HFF-Myc (cell line): ENCODE data around the gene SLC66A1.

Source experiments
- DNase-seq: peaks from one replicate; pipeline ENCODE4 v3.0.0-alpha.2; 2011; ENCODE audit warnings: low read depth; ENCODE audit errors: extremely low read depth
- H3K4me3 ChIP-seq: replicated peaks from 2 replicates; pipeline ENCODE4 v1.5.1; 2011; ENCODE audit warnings: low read depth, mild to moderate bottlenecking, control low read depth, low read length
- CTCF ChIP-seq: IDR thresholded peaks from 2 replicates; pipeline ENCODE4 v1.5.1; 2012; ENCODE audit warnings: mild to moderate bottlenecking, low read depth, low read length, control low read depth; ENCODE audit errors: missing control alignments

Gene SLC66A1

GRCh38 chr1:19322481-19322880, 10.4 kb downstream of the SLC66A1 start:
- TF ChIP-seq CTCF = no peak
- no peak overlapping the region for H3K4me3 ChIP-seq
- DNase-seq = no peak

- H3K4me3 ChIP-seq = no peak overlapping the region
- no peak for DNase-seq
- TF ChIP-seq CTCF = no peak
Measured at GRCh38 chr1:19323987-19324664, 12.0 kb downstream of the SLC66A1 start.

GRCh38 chr1:19324665-19324990, 12.5 kb downstream of the SLC66A1 start:
- DNase-seq = no peak

GRCh38 chr1:19325368-19325957, 13.3 kb downstream of the SLC66A1 start:
- no peak for TF ChIP-seq CTCF
- no peak for DNase-seq
- H3K4me3 ChIP-seq = no peak overlapping the region

More at GRCh38 chr1:19324665-19324990, 12.5 kb downstream of the SLC66A1 start:
- no peak overlapping the region for H3K4me3 ChIP-seq
- no peak for TF ChIP-seq CTCF

GRCh38 chr1:19325958-19326747, 14.0 kb downstream of the SLC66A1 start:
- no peak overlapping the region for H3K4me3 ChIP-seq
- DNase-seq = no peak
- no peak for TF ChIP-seq CTCF

- no peak overlapping the region for H3K4me3 ChIP-seq
- no peak for DNase-seq
- no peak for TF ChIP-seq CTCF
Measured at GRCh38 chr1:19326748-19327065, 14.6 kb downstream of the SLC66A1 start.
